Fibroblast of lung (primary cell): ENCODE results near the gene IKZF2. TPM values are rescaled to one million over a fixed set of nuclear protein-coding genes. Genes with fewer than 3 reads are reported as not detected.

ENCODE experiments used
- DNase-seq, 2 donors: peaks; one replicate each; pipeline versions ENCODE4 v3.0.0 to v3.0.0-alpha.2; 2010; ENCODE audit warnings: low read depth in 2 of 2
- H2AFZ ChIP-seq: 2 replicates; pipeline ENCODE4 v1.5.1; 2012; ENCODE audit warnings: low read length, control low read depth, inconsistent platforms
- H3K27ac ChIP-seq: 2 replicates; pipeline ENCODE4 v1.5.1; 2011; ENCODE audit warnings: low read length, control low read depth; ENCODE audit not compliant: insufficient read depth
- H3K27me3 ChIP-seq: 2 replicates; pipeline ENCODE4 v1.5.1; 2011; ENCODE audit warnings: mild to moderate bottlenecking, low read length; ENCODE audit not compliant: control insufficient read depth, insufficient read depth
- H3K36me3 ChIP-seq: 2 replicates; pipeline ENCODE4 v1.5.1; 2011; ENCODE audit warnings: low read length; ENCODE audit not compliant: control insufficient read depth, insufficient read depth
- H3K4me1 ChIP-seq: 2 replicates; pipeline ENCODE4 v1.5.1; 2011; ENCODE audit warnings: low read length; ENCODE audit not compliant: control insufficient read depth, insufficient read depth; ENCODE audit errors: extremely low read depth
- H3K4me2 ChIP-seq: 2 replicates; pipeline ENCODE4 v1.5.1; 2011; ENCODE audit warnings: low read length, control low read depth; ENCODE audit not compliant: insufficient read depth; ENCODE audit errors: extremely low read depth
- H3K4me3 ChIP-seq, 4 experiments: fragments of 200-600 bp in 1 of 4; sonication (generic) in 1 of 4; replicated peaks in 1 of 4; 2 replicates each; pipeline ENCODE4 v1.5.1; 2011 to 2016; ENCODE audit warnings: low read length in 4 of 4, low read depth in 3 of 4, mild to moderate bottlenecking in 3 of 4, control low read depth in 2 of 4, inconsistent platforms in 1 of 4, mixed read lengths in 1 of 4; ENCODE audit not compliant: insufficient read depth in 1 of 4; ENCODE audit errors: control extremely low read depth in 1 of 4
- H3K79me2 ChIP-seq: 2 replicates; pipeline ENCODE4 v1.5.1; 2012; ENCODE audit warnings: mild to moderate bottlenecking, low read length, inconsistent platforms; ENCODE audit not compliant: control insufficient read depth, insufficient read depth
- H3K9ac ChIP-seq: 2 replicates; pipeline ENCODE4 v1.5.1; 2011; ENCODE audit warnings: mild to moderate bottlenecking, low read length, control low read depth; ENCODE audit not compliant: insufficient read depth
- H3K9me3 ChIP-seq: 2 replicates; pipeline ENCODE4 v1.5.1; 2012; ENCODE audit warnings: low read depth, low read length; ENCODE audit not compliant: control insufficient read depth, insufficient read depth
- H4K20me1 ChIP-seq: 2 replicates; pipeline ENCODE4 v1.5.1; 2011; ENCODE audit warnings: low read length; ENCODE audit not compliant: control insufficient read depth, insufficient read depth; ENCODE audit errors: extremely low read depth
- CTCF ChIP-seq, 2 donors: IDR thresholded peaks in 1 of 2; conservative IDR thresholded peaks in 1 of 2; 1 replicate in 1 of 2; 2 replicates in 1 of 2; pipeline ENCODE4 v1.5.1; 2011 to 2012; ENCODE audit warnings: low read length in 2 of 2, control low read depth in 1 of 2, inconsistent platforms in 1 of 2, low read depth in 1 of 2, mild to moderate bottlenecking in 1 of 2
- EZH2 ChIP-seq: IDR thresholded peaks from 2 replicates; pipeline ENCODE4 v1.5.1; 2012; ENCODE audit warnings: low read length, control low read depth, mild to moderate bottlenecking; ENCODE audit errors: missing control alignments
- polyA plus RNA-seq, 2 donors: library from polyadenylated mRNA; depleted of rRNA in 1 of 2; stranded (reverse) in 1 of 2; unstranded in 1 of 2; fragments of >200 nt; gene quantifications; 2 replicates each; pipeline ENCODE4 v1.2.1, GENCODE V29; 2011 to 2012; ENCODE audit warnings: missing spikeins in 1 of 2
- total RNA-seq: library from RNA; depleted of rRNA; stranded (reverse); fragments of >200 nt; gene quantifications from 2 replicates; pipeline ENCODE4 v1.2.1, GENCODE V29; 2014

Gene IKZF2
- total and polyA plus RNA-seq, 2 donors (not counting 1 experiment from before 2014, with no cell fraction given) = 4.9 to 17.2 TPM

GRCh38 chr2:212977152-212977551 is 174.3 kb downstream of the IKZF2 start:
- H3K36me3 ChIP-seq = no peaks in the 10 kb centered on the region
- H3K4me1 ChIP-seq = no peaks in the 10 kb centered on the region
- no peaks in the 10 kb centered on the region for H3K79me2 ChIP-seq
- H3K27ac ChIP-seq = no peak overlapping the region
- H2AFZ ChIP-seq = no peak overlapping the region
- H3K9me3 ChIP-seq = no peaks in the 10 kb centered on the region
- no peak overlapping the region for H3K4me3 ChIP-seq
- H3K4me2 ChIP-seq = no peak overlapping the region
- no peaks in the 10 kb centered on the region for H4K20me1 ChIP-seq
- TF ChIP-seq EZH2 (no peak), CTCF (conservative IDR thresholded peaks at IDR 0.05 in 1 of 2, IDR thresholded peaks at IDR 0.05 in 1 of 2; ENCODE audit: low read depth in 1 of 2, low read length in 2 of 2) (no peak)
- H3K27me3 ChIP-seq = no peaks in the 10 kb centered on the region
- DNase-seq = no peak
- H3K9ac ChIP-seq = no peak overlapping the region

- Histone ChIP-seq H3K36me3 (no peaks in the 10 kb centered on the region), H3K9me3 (no peaks in the 10 kb centered on the region), H3K79me2 (no peaks in the 10 kb centered on the region), H3K27me3 (no peaks in the 10 kb centered on the region), H3K27ac (no peak overlapping the region), H3K4me2 (no peak overlapping the region), H2AFZ (peak overlapping the region; percentile 19), H3K4me3 (no peak overlapping the region), H3K9ac (no peak overlapping the region), H4K20me1 (no peaks in the 10 kb centered on the region), H3K4me1 (peaks cover 2% of the 10 kb centered on the region)
- no peak for DNase-seq
- TF ChIP-seq EZH2 (no peak), CTCF (conservative IDR thresholded peaks at IDR 0.05 in 1 of 2, IDR thresholded peaks at IDR 0.05 in 1 of 2; ENCODE audit: low read depth in 1 of 2, low read length in 2 of 2) (no peak)
These were observed 176.1 kb downstream of the IKZF2 start for GRCh38 chr2:212975333-212975732.

DNA sequence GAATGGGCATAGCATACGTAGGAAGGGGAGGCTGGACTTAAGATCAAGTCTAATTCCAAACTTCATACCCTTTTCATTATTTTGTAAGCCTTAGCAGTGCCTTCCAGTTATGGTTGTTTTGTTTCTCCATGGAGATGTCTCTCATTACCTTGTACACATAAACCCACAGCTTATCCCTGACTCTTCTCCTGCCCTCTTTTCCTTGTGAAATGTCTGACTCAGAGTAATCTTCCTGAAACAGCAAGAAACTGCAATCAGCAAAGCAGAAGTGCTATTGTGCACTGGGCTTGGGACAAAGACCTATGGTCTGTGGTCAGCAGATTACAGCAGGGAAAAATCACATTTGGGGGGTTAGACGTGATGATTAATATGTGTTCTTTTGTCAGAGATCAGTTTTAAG is 176.7 kb downstream of the IKZF2 start:
- no peak overlapping the region for H3K9ac ChIP-seq
- H3K9me3 ChIP-seq = no peaks in the 10 kb centered on the region
- H3K4me2 ChIP-seq = no peak overlapping the region
- peaks cover 4% of the 10 kb centered on the region for H3K4me1 ChIP-seq
- H2AFZ ChIP-seq = no peak overlapping the region
- no peak overlapping the region for H3K27ac ChIP-seq
- H3K79me2 ChIP-seq = no peaks in the 10 kb centered on the region
- no peaks in the 10 kb centered on the region for H3K27me3 ChIP-seq
- H3K4me3 ChIP-seq = no peak overlapping the region
- H3K36me3 ChIP-seq = no peaks in the 10 kb centered on the region
- DNase-seq = peak; percentile 40 to 75
- no peak for TF ChIP-seq CTCF (conservative IDR thresholded peaks at IDR 0.05 in 1 of 2, IDR thresholded peaks at IDR 0.05 in 1 of 2; ENCODE audit: low read depth in 1 of 2, low read length in 2 of 2)
- no peak for TF ChIP-seq EZH2
- H4K20me1 ChIP-seq = no peaks in the 10 kb centered on the region
